K562 (cell line): ENCODE data around the gene ARMH1. TPM values are rescaled to one million over a fixed set of nuclear protein-coding genes. Genes with fewer than 3 reads are reported as not detected.
A peak's percentile ranks its signal among the peaks of the same experiment; 100 is the strongest.

Source experiments
- ARID1B ChIP-seq: fragments of 450-650 bp; IDR thresholded peaks from 2 replicates; pipeline ENCODE4 v1.6.1; 2016; ENCODE audit warnings: antibody characterized with exemption, mild to moderate bottlenecking, inconsistent platforms
- ARID3A ChIP-seq: IDR thresholded peaks from 2 replicates; pipeline ENCODE4 v1.6.1; 2012; ENCODE audit warnings: low read depth, low read length, improper control_type of control experiment, borderline replicate concordance
- BACH1 ChIP-seq: fragments of 200-800 bp; sonication (Bioruptor generic); IDR thresholded peaks from 2 replicates; pipeline ENCODE4 v1.6.1; 2016; ENCODE audit warnings: missing genetic modification characterization, missing compliant biosample characterization
- BMI1 ChIP-seq: fragments of 150-350 bp; IDR thresholded peaks from 2 replicates; pipeline ENCODE4 v1.6.1; 2014; ENCODE audit warnings: low read length
- FIP1L1 ChIP-seq: fragments of 200-400 bp; formaldehyde crosslinking; IDR thresholded peaks from 2 replicates; pipeline ENCODE4 v1.6.1; 2018; ENCODE audit warnings: mild to moderate bottlenecking, low read depth, low read length; ENCODE audit not compliant: poor library complexity, severe bottlenecking
- FOSL1 ChIP-seq: fragments of 200-800 bp; sonication (Bioruptor generic); conservative IDR thresholded peaks from 2 replicates; pipeline ENCODE4 v1.6.1; 2016; ENCODE audit warnings: missing genetic modification characterization, missing compliant biosample characterization
- MLX ChIP-seq, 2 experiments: fragments of 450-650 bp in 1 of 2; sonication (generic) in 1 of 2; formaldehyde crosslinking; conservative IDR thresholded peaks; 2 replicates each; pipeline versions ENCODE4 v1.4.0 to v1.8.1; 2020 to 2022; ENCODE audit warnings: mild to moderate bottlenecking in 1 of 2, missing genetic modification reagents in 1 of 2
- NCOA4 ChIP-seq: fragments of 450-650 bp; IDR thresholded peaks from 2 replicates; pipeline ENCODE4 v1.6.1; 2018; ENCODE audit warnings: mild to moderate bottlenecking; ENCODE audit not compliant: partially characterized antibody
- PHF20 ChIP-seq: fragments of 450-650 bp; IDR thresholded peaks from 2 replicates; pipeline ENCODE4 v1.6.1; 2018; ENCODE audit not compliant: partially characterized antibody
- SAFB ChIP-seq: fragments of 200-400 bp; formaldehyde crosslinking; IDR thresholded peaks from 2 replicates; pipeline ENCODE4 v1.6.1; 2017; ENCODE audit warnings: low read depth, low read length, borderline replicate concordance
- SRF ChIP-seq, 2 experiments: fragments of 250-450, 450-650 bp in 1 of 2; sonication (Bioruptor Pico) in 1 of 2; sonication (generic) in 1 of 2; formaldehyde crosslinking; IDR thresholded peaks; 2 replicates each; pipeline versions ENCODE4 v1.5.0 to v1.5.1; 2020 to 2022; ENCODE audit warnings: mild to moderate bottlenecking in 1 of 2, missing genetic modification reagents in 1 of 2
- SRSF7 ChIP-seq: fragments of 200-400 bp; formaldehyde crosslinking; optimal IDR thresholded peaks from 2 replicates; pipeline ENCODE3; 2017; ENCODE audit warnings: mild to moderate bottlenecking, low read depth, low read length
- THRB ChIP-seq: fragments of 450-650 bp; formaldehyde crosslinking; conservative IDR thresholded peaks from 2 replicates; pipeline ENCODE4 v1.4.0; 2022; ENCODE audit warnings: mild to moderate bottlenecking, missing genetic modification characterization
- ZBTB1 ChIP-seq: sonication (generic); formaldehyde crosslinking; IDR thresholded peaks from 2 replicates; pipeline ENCODE4 v1.8.1; 2023; ENCODE audit warnings: missing genetic modification reagents, low read depth, mild to moderate bottlenecking, borderline replicate concordance
- ZNF165 ChIP-seq: fragments of 250-450 bp; sonication (Bioruptor Pico); IDR thresholded peaks from 2 replicates; pipeline ENCODE4 v1.4.0; 2020; ENCODE audit warnings: borderline replicate concordance
- ZNF518B ChIP-seq: fragments of 250-450 bp; sonication (Bioruptor Pico); IDR thresholded peaks from 2 replicates; pipeline ENCODE4 v1.5.0; 2021; ENCODE audit warnings: mild to moderate bottlenecking, moderate library complexity
- polyA plus RNA-seq, 8 experiments: library from polyadenylated mRNA; depleted of rRNA in 4 of 8; stranded (reverse) in 5 of 8; unstranded in 3 of 8; fragments of >200 nt; fragmentation: Nextera tagmentation in 2 of 8; fragmentation: Illumina TruSeq in 1 of 8; extraction: Ambion mirVana in 2 of 8; extraction: Trizol in 1 of 8; gene quantifications; 2 replicates each; pipeline versions ENCODE4 v1.2.1 to v1.2.3, GENCODE V29; 2011 to 2014; ENCODE audit warnings: inconsistent platforms in 1 of 8, missing spikeins in 1 of 8
- total RNA-seq, 7 experiments: library from RNA; depleted of rRNA in 6 of 7; stranded (reverse); fragments of >200 nt in 6 of 7; fragmentation: Illumina TruSeq in 2 of 7; extraction: Trizol in 2 of 7; gene quantifications; 2 replicates each; pipeline versions ENCODE4 v1.2.1 to v1.2.3, GENCODE V29; 2011 to 2021; ENCODE audit warnings: low replicate concordance in 1 of 7

Gene ARMH1
- total and polyA plus RNA-seq, 9 of the 15 experiments (the other 6 are each of a cell fraction or from before 2014, with no cell fraction given), result 0.41 TPM; not detected in 8

- TF ChIP-seq THRB (CRISPR knock-in tag) (peak; percentile 72; the same call in 1 of the 2 replicates), PHF20 (no peak), SRSF7 (no peak), SRF (CRISPR knock-in tag; IDR thresholded peaks at IDR 0.05) (peak in 1 of 2 experiments; percentile 83; a peak in 2 of 4 replicates), MLX (CRISPR knock-in tag; conservative IDR thresholded peaks at IDR 0.05) (no peak), ARID3A (no peak), ZBTB1 (CRISPR knock-in tag) (peak; percentile 77), ZNF165 (CRISPR knock-in tag) (no peak), ZNF518B (CRISPR knock-in tag) (no peak), BMI1 (no peak), ARID1B (no peak; the same call in 1 of the 2 replicates), NCOA4 (no peak), FIP1L1 (no peak), FOSL1 (tag) (0 out of 2 replicates have a peak, but pooled peaks have one; percentile 32), BACH1 (tag) (no peak), SAFB (no peak)
These were observed 65.0 kb downstream of the ARMH1 start, which contains the start of gene KIF2C (continued) for GRCh38 chr1:44739307-44740178.
